Esophagus squamous epithelium (tissue), 5 donors: ENCODE data around the gene MOK. TPM values are rescaled to one million over a fixed set of nuclear protein-coding genes. Genes with fewer than 3 reads are reported as not detected.

Source experiments
- DNase-seq: peaks from one replicate; lab custom pipeline; 2025; lab: John Stamatoyannopoulos, UW
- H3K27ac ChIP-seq, 4 donors: fragments of 200-600 bp; sonication (generic); one replicate each; pipeline ENCODE4 v1.5.1; 2016 to 2019; ENCODE audit warnings: mild to moderate bottlenecking in 1 of 4
- H3K27me3 ChIP-seq, 4 donors: fragments of 200-600 bp; sonication (generic); 1 replicate in 3 of 4; 2 replicates in 1 of 4; pipeline versions ENCODE4 v1.5.1 to v1.6.0; 2017 to 2021; ENCODE audit warnings: antibody characterized with exemption in 1 of 4
- H3K36me3 ChIP-seq, 3 donors: fragments of 200-600 bp; sonication (generic); one replicate each; pipeline ENCODE4 v1.5.1; 2016 to 2019
- H3K4me1 ChIP-seq, 3 donors: fragments of 200-600 bp; sonication (generic); one replicate each; pipeline ENCODE4 v1.5.1; 2017 to 2019
- H3K4me3 ChIP-seq, 4 donors: fragments of 200-600 bp; sonication (generic); 1 replicate in 3 of 4; 2 replicates in 1 of 4; pipeline ENCODE4 v1.5.1; 2016 to 2019; ENCODE audit warnings: mild to moderate bottlenecking in 2 of 4, moderate library complexity in 1 of 4
- H3K9me3 ChIP-seq, 3 donors: fragments of 200-600 bp; sonication (generic); one replicate each; pipeline ENCODE4 v1.5.1; 2016 to 2019
- CTCF ChIP-seq, 6 experiments: fragments of 450-650 bp in 4 of 6; fragments of 200-600 bp in 2 of 6; sonication (generic) in 2 of 6; IDR thresholded peaks; one replicate each; pipeline ENCODE4 v1.5.1; 2016 to 2019; ENCODE audit warnings: antibody characterized with exemption in 6 of 6, mild to moderate bottlenecking in 4 of 6, moderate library complexity in 4 of 6
- POLR2A ChIP-seq, 4 donors: fragments of 450-650 bp; IDR thresholded peaks; one replicate each; pipeline ENCODE4 v1.6.1; 2017; ENCODE audit warnings: antibody characterized with exemption in 4 of 4, mild to moderate bottlenecking in 4 of 4, moderate library complexity in 3 of 4
- WGBS, 2 donors: methylation state at CpG; one replicate each; pipeline ENCODE4 v1.1.5; 2018; 5-methylcytosine and 5-hydroxymethylcytosine counted together
- intact Hi-C: fragments of 100-400 bp; cut with DNase I; formaldehyde crosslinking; loops from one replicate; pipeline ENCODE4 v1.15.0; 2022
- total RNA-seq, 4 donors: library from RNA; depleted of rRNA; stranded (reverse); fragments of >200 nt; gene quantifications; one replicate each; pipeline ENCODE4 v1.1.0, GENCODE V29; 2016
- donor health status: DM: yes; HTN: yes; CAD: no.

The MOK gene
- total RNA-seq, 4 donors from 2014 or later = 6.2 to 8.3 (median 6.4) TPM

- Histone ChIP-seq H3K36me3 (peaks cover 0 to 6% (median 0%) of the 10 kb centered on the region in 3 donors), H3K27me3 (no peaks in the 10 kb centered on the region), H3K27ac (peak overlapping the region in 1 of 4 donors; percentile 31), H3K4me3 (no peak overlapping the region), H3K4me1 (peaks cover 0 to 6% (median 0%) of the 10 kb centered on the region in 3 donors), H3K9me3 (no peaks in the 10 kb centered on the region)
- 48 to 54% methylated on average over 3 of the region's 3 CpGs for WGBS, 2 donors
- intact Hi-C loops = no loop called here
- DNase-seq = no peak
- TF ChIP-seq CTCF (IDR thresholded peaks at IDR 0.05) (no peak), POLR2A (IDR thresholded peaks at IDR 0.05) (no peak)
Observed at GRCh38 chr14:102295270-102295669, 9.7 kb downstream of the MOK start.

- H3K9me3 ChIP-seq = no peaks in the 10 kb centered on the region
- TF ChIP-seq CTCF (IDR thresholded peaks at IDR 0.05) (no peak), POLR2A (IDR thresholded peaks at IDR 0.05) (no peak)
- no peak overlapping the region for H3K4me3 ChIP-seq
- H3K36me3 ChIP-seq = peaks cover 0 to 5% (median 0%) of the 10 kb centered on the region in 3 donors
- no peak for DNase-seq
- no peak overlapping the region for H3K27ac ChIP-seq
- 79 to 86% methylated on average over 6 of the region's 6 CpGs for WGBS, 2 donors
- peaks cover 0 to 6% (median 0%) of the 10 kb centered on the region in 3 donors for H3K4me1 ChIP-seq
- H3K27me3 ChIP-seq = no peaks in the 10 kb centered on the region
- intact Hi-C loops = no loop called here
Observed at GRCh38 chr14:102293781-102294180, 11.2 kb downstream of the MOK start.

- 90 to 100% methylated on average over 1 of the region's 1 CpG for WGBS, 2 donors
- Histone ChIP-seq H3K36me3 (no peaks in the 10 kb centered on the region), H3K27ac (no peak overlapping the region), H3K4me1 (peaks cover 0 to 6% (median 0%) of the 10 kb centered on the region in 3 donors), H3K27me3 (no peaks in the 10 kb centered on the region), H3K9me3 (no peaks in the 10 kb centered on the region), H3K4me3 (no peak overlapping the region)
- no peak for DNase-seq
- TF ChIP-seq CTCF (IDR thresholded peaks at IDR 0.05) (no peak), POLR2A (IDR thresholded peaks at IDR 0.05) (no peak)
- intact Hi-C loops = no loop called here
Observed at GRCh38 chr14:102292441-102292840, 12.5 kb downstream of the MOK start.

- Histone ChIP-seq H3K4me3 (no peak overlapping the region), H3K27ac (no peak overlapping the region), H3K4me1 (peaks cover 0 to 6% (median 0%) of the 10 kb centered on the region in 3 donors), H3K27me3 (no peaks in the 10 kb centered on the region), H3K9me3 (no peaks in the 10 kb centered on the region), H3K36me3 (no peaks in the 10 kb centered on the region)
- 89 to 91% methylated on average over 2 of the region's 2 CpGs for whole genome bisulfite sequencing, 2 donors
- intact Hi-C loops = no loop called here
- no peak for DNase-seq
- no peak for TF ChIP-seq POLR2A (IDR thresholded peaks at IDR 0.05)
- TF ChIP-seq CTCF (IDR thresholded peaks at IDR 0.05) = no peak
Observed at GRCh38 chr14:102288139-102288538, 16.8 kb downstream of the MOK start.

GRCh38 chr14:102285106-102285505 is 19.9 kb downstream of the MOK start:
- Histone ChIP-seq H3K4me3 (no peak overlapping the region), H3K36me3 (no peaks in the 10 kb centered on the region), H3K27me3 (no peaks in the 10 kb centered on the region), H3K4me1 (peaks cover 0 to 8% (median 3%) of the 10 kb centered on the region in 3 donors), H3K9me3 (no peaks in the 10 kb centered on the region), H3K27ac (no peak overlapping the region)
- TF ChIP-seq CTCF (IDR thresholded peaks at IDR 0.05) = no peak
- no peak for TF ChIP-seq POLR2A (IDR thresholded peaks at IDR 0.05)
- no peak for DNase-seq
- intact Hi-C loops = no loop called here
- WGBS, 2 donors = 94 to 97% methylated on average over 2 of the region's 2 CpGs
